Naive thymus-derived CD4-positive, alpha-beta T cell (primary cell): Measurements from ENCODE around the gene MROH7. TPM values are rescaled to one million over a fixed set of nuclear protein-coding genes. Genes with fewer than 3 reads are reported as not detected.

ENCODE experiments used
- ATAC-seq: fragments of 150-1000 bp; cut with Tn5 transposase; 2 replicates; pipeline ENCODE4 v1.10.0; 2021; ENCODE audit warnings: mild to moderate bottlenecking, moderate library complexity
- CTCF ChIA-PET: fragments of 350-600 bp; sonication (Branson Sonifier 250); formaldehyde crosslinking; loops from one replicate; lab custom pipeline; 2021; ENCODE audit warnings: antibody characterized with exemption; lab: Charles Lee
- POLR2A ChIA-PET: fragments of 350-600 bp; sonication (Branson Sonifier 250); formaldehyde crosslinking; loops from one replicate; lab custom pipeline; 2021; ENCODE audit warnings: antibody characterized with exemption, inconsistent platforms; lab: Charles Lee
- DNase-seq, 9 donors: peaks; one replicate each; pipeline versions ENCODE4 v3.0.0 to v3.0.0-alpha.2; 2020 to 2022; ENCODE audit warnings: mixed read lengths in 1 of 9
- H3K27ac ChIP-seq: one replicate; pipeline ENCODE4 v1.7.0; 2013; ENCODE audit warnings: mild to moderate bottlenecking, low read depth, low read length, moderate library complexity
- H3K27me3 ChIP-seq, 2 donors: one replicate each; pipeline ENCODE4 v1.7.0; 2013; ENCODE audit warnings: low read length in 2 of 2, mild to moderate bottlenecking in 2 of 2, moderate library complexity in 2 of 2; ENCODE audit not compliant: control insufficient read depth in 2 of 2, insufficient read depth in 2 of 2
- H3K36me3 ChIP-seq, 3 experiments: 1 replicate in 2 of 3; 2 replicates in 1 of 3; pipeline ENCODE4 v1.7.0; 2013; ENCODE audit warnings: low read length in 3 of 3, mild to moderate bottlenecking in 3 of 3, moderate library complexity in 1 of 3; ENCODE audit not compliant: insufficient read depth in 3 of 3, control insufficient read depth in 2 of 3
- H3K4me1 ChIP-seq, 2 donors: one replicate each; pipeline ENCODE4 v1.7.0; 2013; ENCODE audit warnings: low read length in 2 of 2, mild to moderate bottlenecking in 2 of 2, moderate library complexity in 1 of 2; ENCODE audit not compliant: control insufficient read depth in 2 of 2, insufficient read depth in 2 of 2
- H3K4me3 ChIP-seq: 2 replicates; pipeline ENCODE4 v1.7.0; 2013; ENCODE audit warnings: mild to moderate bottlenecking, low read length
- H3K9me3 ChIP-seq, 3 experiments: 1 replicate in 2 of 3; 2 replicates in 1 of 3; pipeline ENCODE4 v1.7.0; 2013; ENCODE audit warnings: low read length in 3 of 3; ENCODE audit not compliant: control insufficient read depth in 2 of 3
- H3K27ac Mint-ChIP-seq, 9 donors: one replicate each; pipeline ENCODE4 v1.8.0; 2020 to 2022; ENCODE audit warnings: mixed read lengths in 9 of 9, mild to moderate bottlenecking in 8 of 9, moderate library complexity in 5 of 9, inconsistent platforms in 2 of 9
- H3K27me3 Mint-ChIP-seq, 5 donors: one replicate each; pipeline ENCODE4 v1.8.0; 2021 to 2022; ENCODE audit warnings: mixed read lengths in 5 of 5, mild to moderate bottlenecking in 1 of 5
- H3K36me3 Mint-ChIP-seq, 5 donors: one replicate each; pipeline ENCODE4 v1.8.0; 2020 to 2022; ENCODE audit warnings: mixed read lengths in 5 of 5, mild to moderate bottlenecking in 3 of 5, inconsistent platforms in 1 of 5
- H3K4me1 Mint-ChIP-seq, 7 donors: one replicate each; pipeline ENCODE4 v1.8.0; 2020 to 2022; ENCODE audit warnings: mixed read lengths in 7 of 7, mild to moderate bottlenecking in 3 of 7, inconsistent platforms in 1 of 7
- H3K4me3 Mint-ChIP-seq, 10 donors: one replicate each; pipeline ENCODE4 v1.8.0; 2020 to 2022; ENCODE audit warnings: mild to moderate bottlenecking in 10 of 10, mixed read lengths in 10 of 10, moderate library complexity in 6 of 10, inconsistent platforms in 2 of 10
- H3K9me3 Mint-ChIP-seq, 11 donors: one replicate each; pipeline ENCODE4 v1.8.0; 2020 to 2022; ENCODE audit warnings: mixed read lengths in 11 of 11, mild to moderate bottlenecking in 4 of 11, inconsistent platforms in 1 of 11, moderate library complexity in 1 of 11
- intact Hi-C, 2 donors: fragments of 100-400 bp; cut with micrococcal nuclease; formaldehyde crosslinking; loops; one replicate each; pipeline ENCODE4 v1.15.1; 2023
- polyA plus RNA-seq, 2 donors: library from polyadenylated mRNA; unstranded; fragments of 300-500 nt; fragmentation: Illumina TruSeq; gene quantifications; one replicate each; pipeline ENCODE4 v1.2.3, GENCODE V29; 2021
- total RNA-seq, 6 experiments: library from RNA in 5 of 6; stranded (reverse) in 5 of 6; gene quantifications; 1 replicate in 5 of 6; 2 replicates in 1 of 6; pipeline ENCODE4 v1.2.3 and lab custom pipeline; 2021 to 2026

Gene MROH7
- total and polyA plus RNA-seq, 7 experiments from 2014 or later: 0.15 to 1.9 (median 0.33) TPM; not detected in 3

DNA sequence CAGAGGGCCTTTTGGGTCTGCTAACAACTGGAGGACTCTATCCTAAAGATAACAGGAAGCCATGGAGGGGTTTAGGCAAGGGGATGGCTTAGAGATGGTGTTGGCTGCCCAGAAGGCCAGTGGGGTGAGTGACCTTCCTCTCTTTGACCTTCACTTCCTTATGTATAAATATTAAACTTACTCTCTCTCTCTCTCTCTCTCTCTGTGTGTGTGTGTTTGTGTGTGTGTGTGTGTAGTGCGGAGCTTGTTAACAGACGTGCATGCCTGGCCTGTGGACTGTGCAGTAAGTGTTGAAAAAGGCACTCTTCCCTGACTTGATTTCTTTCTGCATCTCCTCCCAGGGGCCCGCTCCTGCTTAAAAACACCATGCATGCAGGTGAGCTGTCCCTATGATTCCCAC, 10.0 kb downstream of the MROH7 start:
- H3K36me3 ChIP-seq: no peaks in the 10 kb centered on the region
- H3K27ac ChIP-seq: no peak overlapping the region
- Mint-ChIP-seq H3K4me3 (no peak overlapping the region), H3K27me3 (peaks cover 4 to 21% (median 8%) of the 10 kb centered on the region in 5 donors), H3K9me3 (peaks cover 0 to 2% (median 0%) of the 10 kb centered on the region in 11 donors), H3K4me1 (no peaks in the 10 kb centered on the region), H3K27ac (no peak overlapping the region), H3K36me3 (no peaks in the 10 kb centered on the region)
- no peaks in the 10 kb centered on the region for H3K27me3 ChIP-seq
- no peaks in the 10 kb centered on the region for H3K9me3 ChIP-seq
- ChIA-PET POLR2A (no interaction called here), CTCF (no interaction called here)
- intact Hi-C loops: no loop called here
- ATAC-seq (no peak), DNase-seq (no peak)
- H3K4me1 ChIP-seq: no peaks in the 10 kb centered on the region
- no peak overlapping the region for H3K4me3 ChIP-seq

DNA sequence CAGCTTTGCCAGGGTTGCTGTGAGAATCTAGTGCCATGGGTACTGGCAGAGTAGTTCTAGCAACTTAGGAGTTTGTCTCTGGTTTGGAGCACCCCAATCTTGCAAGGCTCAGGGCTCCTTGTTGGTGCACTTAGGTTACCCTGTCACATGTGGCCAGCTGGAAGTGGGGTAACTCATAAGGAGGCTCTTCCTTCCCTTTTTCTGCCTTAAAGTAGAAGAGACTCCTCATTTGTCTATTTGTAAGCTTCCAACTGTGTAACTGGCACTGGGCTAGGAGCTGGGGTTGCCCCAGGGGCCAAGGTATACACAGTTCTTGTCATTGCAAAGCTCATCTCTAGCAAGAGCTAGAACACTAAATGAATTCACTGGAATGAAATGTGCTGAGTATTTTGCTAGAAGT, 10.6 kb downstream of the MROH7 start:
- no peaks in the 10 kb centered on the region for H3K36me3 ChIP-seq
- Mint-ChIP-seq H3K9me3 (no peaks in the 10 kb centered on the region), H3K27me3 (peaks cover 0 to 19% (median 8%) of the 10 kb centered on the region in 5 donors), H3K4me1 (no peaks in the 10 kb centered on the region), H3K36me3 (no peaks in the 10 kb centered on the region), H3K27ac (no peak overlapping the region), H3K4me3 (no peak overlapping the region)
- ATAC-seq (peak; percentile 54), DNase-seq (no peak)
- POLR2A ChIA-PET: no interaction called here
- H3K9me3 ChIP-seq: no peaks in the 10 kb centered on the region
- H3K4me1 ChIP-seq: no peaks in the 10 kb centered on the region
- CTCF ChIA-PET: no interaction called here
- intact Hi-C loops: no loop called here
- H3K27ac ChIP-seq: no peak overlapping the region
- H3K27me3 ChIP-seq: no peaks in the 10 kb centered on the region
- no peak overlapping the region for H3K4me3 ChIP-seq

DNA sequence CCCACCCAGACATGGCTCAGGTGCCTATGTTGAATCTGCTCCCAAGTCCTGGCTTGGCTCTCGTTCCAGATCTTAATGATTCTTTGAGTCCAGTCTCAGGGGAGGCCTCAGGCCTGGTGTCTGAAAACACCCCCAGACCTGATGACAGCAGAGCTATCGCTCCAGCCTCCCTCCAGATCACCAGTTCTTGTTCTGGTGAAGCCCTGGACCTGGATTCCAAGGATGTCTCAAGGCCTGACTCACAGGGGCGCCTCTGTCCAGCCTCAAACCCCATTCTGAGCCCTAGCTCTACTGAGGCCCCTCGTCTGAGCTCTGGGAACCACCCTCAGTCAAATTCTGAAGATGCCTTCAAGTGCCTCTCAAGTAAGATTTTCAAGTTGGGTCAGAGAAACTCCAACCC, 11.4 kb downstream of the MROH7 start:
- Histone ChIP-seq H3K4me3 (no peak overlapping the region), H3K9me3 (no peaks in the 10 kb centered on the region), H3K27ac (no peak overlapping the region), H3K36me3 (no peaks in the 10 kb centered on the region), H3K4me1 (no peaks in the 10 kb centered on the region), H3K27me3 (no peaks in the 10 kb centered on the region)
- Mint-ChIP-seq H3K36me3 (no peaks in the 10 kb centered on the region), H3K4me3 (no peak overlapping the region), H3K9me3 (peaks cover 0 to 4% (median 2%) of the 10 kb centered on the region in 11 donors), H3K4me1 (no peaks in the 10 kb centered on the region), H3K27me3 (peaks cover 0 to 18% (median 8%) of the 10 kb centered on the region in 5 donors), H3K27ac (no peak overlapping the region)
- ChIA-PET CTCF (no interaction called here), POLR2A (no interaction called here)
- intact Hi-C loops: no loop called here
- no peak for ATAC-seq
- no peak for DNase-seq

GRCh38 chr1:54658164-54658913, 16.8 kb downstream of the MROH7 start:
- ChIA-PET POLR2A (no interaction called here), CTCF (no interaction called here)
- DNase-seq: no peak
- Mint-ChIP-seq H3K4me1 (no peaks in the 10 kb centered on the region), H3K36me3 (peaks cover 0 to 5% (median 4%) of the 10 kb centered on the region in 5 donors), H3K9me3 (peaks cover 0 to 15% (median 6%) of the 10 kb centered on the region in 11 donors), H3K4me3 (no peak overlapping the region), H3K27ac (no peak overlapping the region), H3K27me3 (peaks cover 0 to 8% (median 0%) of the 10 kb centered on the region in 5 donors)
- H3K27ac ChIP-seq: no peak overlapping the region
- ATAC-seq: no peak
- intact Hi-C loops: no loop called here
- H3K4me3 ChIP-seq: no peak overlapping the region
- no peaks in the 10 kb centered on the region for H3K27me3 ChIP-seq
- no peaks in the 10 kb centered on the region for H3K36me3 ChIP-seq
- H3K9me3 ChIP-seq: no peaks in the 10 kb centered on the region
- no peaks in the 10 kb centered on the region for H3K4me1 ChIP-seq

GRCh38 chr1:54663725-54664124, 22.1 kb downstream of the MROH7 start:
- intact Hi-C loops: no loop called here
- ChIA-PET CTCF (interaction anchor here (0.7 kb wide), 1 partner anchor 13 kb away, joined by 3 read pairs; no protein-coding TSS in a partner anchor), POLR2A (no interaction called here)
- Mint-ChIP-seq H3K27me3 (peaks cover 0 to 4% (median 1%) of the 10 kb centered on the region in 5 donors), H3K9me3 (peaks cover 0 to 6% (median under 1%) of the 10 kb centered on the region in 11 donors), H3K4me1 (no peaks in the 10 kb centered on the region), H3K27ac (no peak overlapping the region), H3K4me3 (no peak overlapping the region), H3K36me3 (peaks cover 0 to 5% (median 4%) of the 10 kb centered on the region in 5 donors)
- Histone ChIP-seq H3K27ac (no peak overlapping the region), H3K9me3 (no peaks in the 10 kb centered on the region), H3K4me3 (no peak overlapping the region), H3K4me1 (no peaks in the 10 kb centered on the region), H3K27me3 (no peaks in the 10 kb centered on the region), H3K36me3 (no peaks in the 10 kb centered on the region)
- ATAC-seq (no peak), DNase-seq (no peak)

- Mint-ChIP-seq H3K9me3 (peaks cover 0 to 5% (median 0%) of the 10 kb centered on the region in 11 donors), H3K4me1 (no peaks in the 10 kb centered on the region), H3K36me3 (peaks cover 0 to 5% (median 4%) of the 10 kb centered on the region in 5 donors), H3K4me3 (no peak overlapping the region), H3K27me3 (peaks cover 0 to 4% (median 1%) of the 10 kb centered on the region in 5 donors), H3K27ac (no peak overlapping the region)
- intact Hi-C loops: no loop called here
- Histone ChIP-seq H3K9me3 (no peaks in the 10 kb centered on the region), H3K4me1 (no peaks in the 10 kb centered on the region), H3K27ac (no peak overlapping the region), H3K27me3 (no peaks in the 10 kb centered on the region), H3K4me3 (no peak overlapping the region), H3K36me3 (no peaks in the 10 kb centered on the region)
- no peak for DNase-seq
- ATAC-seq: no peak
- ChIA-PET CTCF (interaction anchor here (1.2 kb wide), 1 partner anchor 10 kb away, joined by 3 read pairs; no protein-coding TSS in a partner anchor), POLR2A (no interaction called here)
Observed at GRCh38 chr1:54664364-54664763, 22.8 kb downstream of the MROH7 start.

DNA sequence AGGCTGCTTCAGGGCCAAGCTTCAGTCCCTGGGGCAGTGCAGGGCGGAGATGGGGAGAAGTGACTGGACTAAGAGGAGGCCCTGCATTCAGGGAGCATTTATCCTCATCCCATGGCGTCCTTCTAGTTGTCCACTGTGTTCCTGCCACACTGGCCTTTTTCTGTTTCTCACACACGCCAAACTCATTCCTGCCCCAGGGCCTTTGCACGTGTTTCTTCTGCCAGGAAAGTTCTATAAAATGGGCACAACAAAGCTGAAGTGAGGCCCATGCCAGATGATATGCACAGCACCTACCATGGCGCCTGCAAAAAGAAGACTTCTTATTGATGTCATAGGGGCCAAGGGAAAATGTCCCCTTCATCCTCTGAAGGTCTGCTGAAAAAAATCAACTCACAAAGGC, 24.3 kb downstream of the MROH7 start:
- Mint-ChIP-seq H3K9me3 (no peaks in the 10 kb centered on the region), H3K4me1 (no peaks in the 10 kb centered on the region), H3K36me3 (peaks cover 0 to 4% (median 0%) of the 10 kb centered on the region in 5 donors), H3K27me3 (peaks cover 0 to 1% (median 0%) of the 10 kb centered on the region in 5 donors), H3K4me3 (peak overlapping the region in 1 of 10 donors; percentile 23), H3K27ac (no peak overlapping the region)
- ATAC-seq: no peak
- H3K27me3 ChIP-seq: no peaks in the 10 kb centered on the region
- H3K36me3 ChIP-seq: no peaks in the 10 kb centered on the region
- H3K4me3 ChIP-seq: no peak overlapping the region
- H3K9me3 ChIP-seq: no peaks in the 10 kb centered on the region
- no peak overlapping the region for H3K27ac ChIP-seq
- ChIA-PET CTCF (no interaction called here), POLR2A (no interaction called here)
- DNase-seq: no peak
- H3K4me1 ChIP-seq: no peaks in the 10 kb centered on the region
- intact Hi-C loops: no loop called here
